Duodenal mucosa (tissue), 2 donors: ENCODE results near the gene FLVCR2.

Experiments used
- H3K27ac ChIP-seq: one replicate; pipeline ENCODE4 v1.7.0; 2013; ENCODE audit warnings: low read depth, low read length
- H3K27me3 ChIP-seq, 2 donors: one replicate each; pipeline ENCODE4 v1.7.0; 2013; ENCODE audit warnings: low read length in 2 of 2, control low read depth in 1 of 2; ENCODE audit not compliant: insufficient read depth in 2 of 2, control insufficient read depth in 1 of 2
- H3K36me3 ChIP-seq, 2 donors: one replicate each; pipeline ENCODE4 v1.7.0; 2013; ENCODE audit warnings: low read length in 2 of 2, control low read depth in 1 of 2; ENCODE audit not compliant: insufficient read depth in 2 of 2, control insufficient read depth in 1 of 2
- H3K4me1 ChIP-seq, 2 donors: one replicate each; pipeline ENCODE4 v1.7.0; 2013; ENCODE audit warnings: low read length in 2 of 2, control low read depth in 1 of 2; ENCODE audit not compliant: insufficient read depth in 2 of 2, control insufficient read depth in 1 of 2
- H3K4me3 ChIP-seq, 2 donors: one replicate each; pipeline ENCODE4 v1.7.0; 2013; ENCODE audit warnings: low read length in 2 of 2, low read depth in 1 of 2
- H3K9ac ChIP-seq, 2 donors: one replicate each; pipeline ENCODE4 v1.7.0; 2013; ENCODE audit warnings: low read length in 2 of 2, low read depth in 1 of 2
- H3K9me3 ChIP-seq, 2 donors: one replicate each; pipeline ENCODE4 v1.7.0; 2013; ENCODE audit warnings: low read length in 2 of 2, control low read depth in 1 of 2; ENCODE audit not compliant: control insufficient read depth in 1 of 2

Gene FLVCR2

GRCh38 chr14:75605916-75606315 is 27.5 kb downstream of the FLVCR2 start:
- H3K9ac ChIP-seq = no peak overlapping the region
- H3K27ac ChIP-seq = no peak overlapping the region
- no peaks in the 10 kb centered on the region for H3K9me3 ChIP-seq
- no peaks in the 10 kb centered on the region for H3K36me3 ChIP-seq
- peaks cover 9 to 27% of the 10 kb centered on the region in 2 donors for H3K4me1 ChIP-seq
- no peak overlapping the region for H3K4me3 ChIP-seq
- H3K27me3 ChIP-seq = no peaks in the 10 kb centered on the region

DNA sequence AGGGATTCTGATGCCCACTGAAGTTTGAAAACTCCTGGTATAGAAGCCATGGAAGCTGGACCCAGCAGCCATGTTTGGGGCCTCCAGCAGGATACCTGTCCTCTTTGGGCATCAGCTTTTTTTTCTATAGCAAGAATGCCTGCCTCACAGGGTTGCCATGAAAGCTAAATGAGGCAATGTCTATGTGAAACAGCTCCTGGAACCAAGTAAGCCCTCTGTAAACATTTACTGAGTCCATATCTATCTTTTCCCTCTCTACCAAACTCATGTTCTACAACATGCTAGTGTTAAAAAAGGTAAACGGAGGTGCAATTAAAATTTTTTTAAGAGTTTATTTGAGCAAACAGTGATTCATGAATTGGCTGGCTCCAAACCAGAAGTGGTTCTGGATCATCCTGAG is 28.6 kb downstream of the FLVCR2 start:
- H3K4me1 ChIP-seq = peaks cover 9 to 25% of the 10 kb centered on the region in 2 donors
- no peak overlapping the region for H3K4me3 ChIP-seq
- H3K27me3 ChIP-seq = no peaks in the 10 kb centered on the region
- H3K27ac ChIP-seq = no peak overlapping the region
- H3K9me3 ChIP-seq = no peaks in the 10 kb centered on the region
- H3K36me3 ChIP-seq = no peaks in the 10 kb centered on the region
- H3K9ac ChIP-seq = no peak overlapping the region

- no peak overlapping the region for H3K4me3 ChIP-seq
- H3K27me3 ChIP-seq = no peaks in the 10 kb centered on the region
- no peak overlapping the region for H3K9ac ChIP-seq
- H3K4me1 ChIP-seq = peaks cover 4 to 15% of the 10 kb centered on the region in 2 donors
- no peaks in the 10 kb centered on the region for H3K9me3 ChIP-seq
- H3K36me3 ChIP-seq = no peaks in the 10 kb centered on the region
- H3K27ac ChIP-seq = no peak overlapping the region
Measured at GRCh38 chr14:75607842-75608640, 29.6 kb downstream of the FLVCR2 start.

DNA sequence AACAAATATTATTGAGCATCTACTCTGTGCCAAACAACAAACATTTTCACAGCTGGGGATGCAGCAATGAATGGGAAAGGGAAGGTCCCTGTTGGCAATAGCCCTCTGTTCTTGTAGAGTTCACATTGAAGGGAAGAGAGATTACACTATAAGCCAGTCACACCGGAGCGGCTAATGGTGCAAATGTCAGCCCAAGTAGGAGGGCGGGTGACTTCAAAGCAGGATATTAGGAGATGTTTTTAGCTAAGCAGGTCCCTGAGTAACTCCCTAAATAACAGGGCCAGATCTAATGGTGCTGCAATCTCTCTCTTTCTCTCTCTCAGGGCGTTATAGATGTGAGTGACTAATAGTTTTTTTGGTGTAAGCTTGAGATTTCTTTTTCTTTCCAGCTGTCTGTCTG is 30.7 kb downstream of the FLVCR2 start:
- H3K27ac ChIP-seq = no peak overlapping the region
- H3K4me3 ChIP-seq = no peak overlapping the region
- H3K4me1 ChIP-seq = peaks cover 4 to 11% of the 10 kb centered on the region in 2 donors
- no peaks in the 10 kb centered on the region for H3K27me3 ChIP-seq
- no peak overlapping the region for H3K9ac ChIP-seq
- no peaks in the 10 kb centered on the region for H3K9me3 ChIP-seq
- no peaks in the 10 kb centered on the region for H3K36me3 ChIP-seq

- Histone ChIP-seq H3K9me3 (no peaks in the 10 kb centered on the region), H3K36me3 (no peaks in the 10 kb centered on the region), H3K27ac (no peak overlapping the region), H3K4me1 (peaks cover 4 to 11% of the 10 kb centered on the region in 2 donors), H3K4me3 (no peak overlapping the region), H3K9ac (no peak overlapping the region), H3K27me3 (no peaks in the 10 kb centered on the region)
Measured at GRCh38 chr14:75609606-75610475, 31.4 kb downstream of the FLVCR2 start.

DNA sequence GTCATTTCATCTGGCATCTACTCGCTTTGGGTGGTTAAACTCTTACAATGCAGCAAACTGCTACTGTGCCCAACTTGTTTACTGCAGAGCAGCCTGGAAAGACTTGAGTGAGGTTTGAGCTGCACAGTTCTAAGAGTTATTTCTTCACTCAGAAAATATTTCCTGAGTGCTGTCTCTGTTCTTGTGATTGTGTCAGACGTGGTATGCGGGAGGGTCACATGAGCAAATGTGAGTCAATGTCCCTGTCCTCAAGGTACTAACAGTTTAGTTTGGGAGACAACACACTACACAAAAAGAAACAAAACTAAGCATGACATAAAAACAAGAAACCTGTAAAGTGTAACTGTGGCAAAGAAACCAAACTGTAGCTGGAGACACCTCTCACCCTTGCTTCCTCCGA is 32.4 kb downstream of the FLVCR2 start:
- Histone ChIP-seq H3K36me3 (no peaks in the 10 kb centered on the region), H3K4me1 (peaks cover 4 to 11% of the 10 kb centered on the region in 2 donors), H3K27ac (no peak overlapping the region), H3K9me3 (no peaks in the 10 kb centered on the region), H3K4me3 (no peak overlapping the region), H3K9ac (no peak overlapping the region), H3K27me3 (no peaks in the 10 kb centered on the region)

- no peaks in the 10 kb centered on the region for H3K9me3 ChIP-seq
- H3K27me3 ChIP-seq = no peaks in the 10 kb centered on the region
- H3K36me3 ChIP-seq = no peaks in the 10 kb centered on the region
- H3K27ac ChIP-seq = no peak overlapping the region
- no peak overlapping the region for H3K9ac ChIP-seq
- peaks cover 4 to 11% of the 10 kb centered on the region in 2 donors for H3K4me1 ChIP-seq
- no peak overlapping the region for H3K4me3 ChIP-seq
Measured at GRCh38 chr14:75612157-75612556, 33.7 kb downstream of the FLVCR2 start.

DNA sequence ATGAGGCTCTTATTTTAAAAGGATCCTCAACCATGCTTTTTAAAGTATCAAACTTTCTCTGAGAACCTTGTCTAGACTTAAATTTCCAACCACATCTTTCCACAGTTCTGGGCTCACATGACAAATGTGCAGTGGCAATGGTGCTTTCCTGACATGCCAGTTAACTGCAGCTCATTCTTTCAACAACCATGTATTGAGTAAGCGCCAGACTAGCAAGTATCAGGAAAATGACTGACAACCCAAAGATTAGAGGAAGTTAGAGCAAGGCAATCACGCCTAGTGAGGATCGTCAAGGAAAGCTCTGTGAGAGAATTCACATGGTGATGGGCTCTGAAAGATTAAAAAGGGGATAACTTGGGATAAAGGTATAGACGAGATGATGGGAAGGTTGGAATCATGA is 35.8 kb downstream of the FLVCR2 start:
- Histone ChIP-seq H3K9ac (no peak overlapping the region), H3K27ac (no peak overlapping the region), H3K4me3 (no peak overlapping the region), H3K4me1 (peaks cover 4 to 11% of the 10 kb centered on the region in 2 donors), H3K9me3 (no peaks in the 10 kb centered on the region), H3K36me3 (no peaks in the 10 kb centered on the region), H3K27me3 (no peaks in the 10 kb centered on the region)

- H3K27me3 ChIP-seq = no peaks in the 10 kb centered on the region
- H3K4me3 ChIP-seq = no peak overlapping the region
- no peak overlapping the region for H3K27ac ChIP-seq
- H3K36me3 ChIP-seq = no peaks in the 10 kb centered on the region
- H3K9me3 ChIP-seq = no peaks in the 10 kb centered on the region
- peaks cover 13 to 17% of the 10 kb centered on the region in 2 donors for H3K4me1 ChIP-seq
- no peak overlapping the region for H3K9ac ChIP-seq
Measured at GRCh38 chr14:75615200-75615599, 36.8 kb downstream of the FLVCR2 start.

GRCh38 chr14:75619548-75619947 is 41.1 kb downstream of the FLVCR2 start:
- no peak overlapping the region for H3K27ac ChIP-seq
- H3K4me3 ChIP-seq = no peak overlapping the region
- H3K27me3 ChIP-seq = no peaks in the 10 kb centered on the region
- no peaks in the 10 kb centered on the region for H3K9me3 ChIP-seq
- no peak overlapping the region for H3K9ac ChIP-seq
- H3K4me1 ChIP-seq = peaks cover 29 to 30% of the 10 kb centered on the region in 2 donors
- H3K36me3 ChIP-seq = no peaks in the 10 kb centered on the region
